Muscle layer of colon (tissue), 2 donors: ENCODE measurements around the gene SKOR2.

Experiments used
- H3K27ac ChIP-seq: one replicate; pipeline ENCODE4 v1.7.0; 2013; ENCODE audit warnings: low read depth, mild to moderate bottlenecking, low read length, moderate library complexity
- H3K27me3 ChIP-seq, 2 donors: one replicate each; pipeline ENCODE4 v1.7.0; 2013; ENCODE audit warnings: low read length in 2 of 2, mild to moderate bottlenecking in 2 of 2; ENCODE audit not compliant: insufficient read depth in 2 of 2, control insufficient read depth in 1 of 2
- H3K36me3 ChIP-seq: one replicate; pipeline ENCODE4 v1.7.0; 2013; ENCODE audit warnings: mild to moderate bottlenecking, low read length; ENCODE audit not compliant: insufficient read depth
- H3K4me1 ChIP-seq: one replicate; pipeline ENCODE4 v1.7.0; 2013; ENCODE audit warnings: mild to moderate bottlenecking, low read length; ENCODE audit not compliant: insufficient read depth
- H3K4me3 ChIP-seq, 2 donors: one replicate each; pipeline ENCODE4 v1.7.0; 2013; ENCODE audit warnings: low read length in 2 of 2, low read depth in 1 of 2, mild to moderate bottlenecking in 1 of 2, moderate library complexity in 1 of 2
- H3K9ac ChIP-seq: one replicate; pipeline ENCODE4 v1.7.0; 2013; ENCODE audit warnings: low read length
- H3K9me3 ChIP-seq: one replicate; pipeline ENCODE4 v1.7.0; 2013; ENCODE audit warnings: mild to moderate bottlenecking, low read length
- donor health status: abdominal sarcoma.
- donor health status: Adenocarcinoma of cecum.

Gene SKOR2

DNA sequence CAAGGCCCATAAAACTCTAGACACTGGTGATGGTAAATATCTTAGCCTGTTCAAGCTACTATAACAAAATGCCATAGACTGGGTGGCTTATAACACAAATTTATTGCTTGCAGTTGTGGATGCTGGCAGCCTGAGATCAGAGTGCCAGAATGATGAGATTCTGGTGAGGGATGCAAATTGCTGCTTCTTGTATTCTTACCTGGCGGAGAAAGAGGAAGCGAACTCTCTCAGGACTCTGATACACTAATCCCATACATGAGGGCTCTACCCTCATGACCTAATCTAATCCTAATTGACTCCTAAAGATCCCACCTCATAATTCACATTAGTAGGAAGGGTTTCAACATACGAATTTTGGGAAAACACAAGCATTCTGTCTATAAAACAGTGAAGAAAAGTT, 70.7 kb downstream of the SKOR2 start:
- H3K27ac ChIP-seq = no peak overlapping the region
- no peaks in the 10 kb centered on the region for H3K36me3 ChIP-seq
- no peaks in the 10 kb centered on the region for H3K27me3 ChIP-seq
- no peak overlapping the region for H3K4me3 ChIP-seq
- H3K9me3 ChIP-seq = no peaks in the 10 kb centered on the region
- H3K9ac ChIP-seq = no peak overlapping the region
- no peaks in the 10 kb centered on the region for H3K4me1 ChIP-seq

GRCh38 chr18:47179520-47179919, 71.9 kb downstream of the SKOR2 start:
- Histone ChIP-seq H3K4me1 (peaks cover 8% of the 10 kb centered on the region), H3K9me3 (no peaks in the 10 kb centered on the region), H3K36me3 (no peaks in the 10 kb centered on the region), H3K9ac (no peak overlapping the region), H3K27me3 (no peaks in the 10 kb centered on the region), H3K27ac (no peak overlapping the region), H3K4me3 (no peak overlapping the region)

- H3K36me3 ChIP-seq = no peaks in the 10 kb centered on the region
- no peaks in the 10 kb centered on the region for H3K9me3 ChIP-seq
- H3K4me3 ChIP-seq = peak within 1 kb of the TSS; percentile 92 to 99
- H3K4me1 ChIP-seq = peaks cover 19% of the 10 kb centered on the region
- H3K9ac ChIP-seq = peak within 1 kb of the TSS; percentile 62
- peak within 1 kb of the TSS; percentile 90 for H3K27ac ChIP-seq
- H3K27me3 ChIP-seq = no peaks in the 10 kb centered on the region
Observed at GRCh38 chr18:47175898-47176575, 75.4 kb downstream of the SKOR2 start, which contains the start of gene IER3IP1. Gene IER3IP1, minus strand, starts transcription at chr18:47176364. Its CDS starts 87 bp downstream, at chr18:47176277.

GRCh38 chr18:47175283-47175897, 76.1 kb downstream of the SKOR2 start:
- H3K9ac ChIP-seq = peak overlapping the region; percentile 62

GRCh38 chr18:47174545-47175116, 76.8 kb downstream of the SKOR2 start:
- no peaks in the 10 kb centered on the region for H3K9me3 ChIP-seq
- peak overlapping the region; percentile 62 for H3K9ac ChIP-seq
- peak overlapping the region in 1 of 2 donors; percentile 92 for H3K4me3 ChIP-seq
- no peak overlapping the region for H3K27ac ChIP-seq
- H3K36me3 ChIP-seq = no peaks in the 10 kb centered on the region
- peaks cover 19% of the 10 kb centered on the region for H3K4me1 ChIP-seq
- no peaks in the 10 kb centered on the region for H3K27me3 ChIP-seq

More at GRCh38 chr18:47175283-47175897, 76.1 kb downstream of the SKOR2 start:
- no peaks in the 10 kb centered on the region for H3K36me3 ChIP-seq
- no peaks in the 10 kb centered on the region for H3K9me3 ChIP-seq
- no peaks in the 10 kb centered on the region for H3K27me3 ChIP-seq
- H3K4me1 ChIP-seq = peaks cover 19% of the 10 kb centered on the region
- H3K27ac ChIP-seq = peak overlapping the region; percentile 90
- H3K4me3 ChIP-seq = peak overlapping the region; percentile 92 to 99

GRCh38 chr18:47172476-47172875, 79.0 kb downstream of the SKOR2 start:
- Histone ChIP-seq H3K36me3 (no peaks in the 10 kb centered on the region), H3K4me3 (no peak overlapping the region), H3K27me3 (no peaks in the 10 kb centered on the region), H3K27ac (no peak overlapping the region), H3K9me3 (no peaks in the 10 kb centered on the region), H3K9ac (no peak overlapping the region), H3K4me1 (peaks cover 19% of the 10 kb centered on the region)

DNA sequence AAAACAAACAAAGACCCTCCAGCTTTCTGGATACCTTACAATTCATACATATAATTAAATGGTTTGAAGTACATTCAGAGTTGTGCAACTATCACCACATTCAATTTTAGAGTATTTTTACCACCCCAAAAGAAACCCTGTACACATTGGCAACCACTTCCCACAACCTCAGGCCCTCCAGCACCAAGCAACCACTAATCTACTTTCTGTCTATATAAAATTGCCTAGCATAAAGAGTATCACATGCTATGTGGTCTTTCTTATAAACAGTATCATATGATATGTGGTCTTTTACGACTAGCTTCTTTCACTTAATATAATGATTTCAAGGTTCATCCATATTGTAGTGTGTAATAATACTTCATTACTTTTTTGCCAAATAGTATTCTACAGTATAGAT, 82.5 kb downstream of the SKOR2 start:
- peaks cover 5% of the 10 kb centered on the region for H3K4me1 ChIP-seq
- no peak overlapping the region for H3K4me3 ChIP-seq
- no peaks in the 10 kb centered on the region for H3K27me3 ChIP-seq
- H3K9me3 ChIP-seq = no peaks in the 10 kb centered on the region
- H3K36me3 ChIP-seq = peaks cover 4% of the 10 kb centered on the region
- H3K27ac ChIP-seq = no peak overlapping the region
- H3K9ac ChIP-seq = no peak overlapping the region

GRCh38 chr18:47168509-47168908, 83.0 kb downstream of the SKOR2 start:
- peaks cover 1% of the 10 kb centered on the region for H3K4me1 ChIP-seq
- no peak overlapping the region for H3K4me3 ChIP-seq
- no peaks in the 10 kb centered on the region for H3K27me3 ChIP-seq
- no peak overlapping the region for H3K27ac ChIP-seq
- H3K9me3 ChIP-seq = no peaks in the 10 kb centered on the region
- H3K9ac ChIP-seq = no peak overlapping the region
- peaks cover 4% of the 10 kb centered on the region for H3K36me3 ChIP-seq

GRCh38 chr18:47166294-47166693, 85.2 kb downstream of the SKOR2 start:
- Histone ChIP-seq H3K4me3 (no peak overlapping the region), H3K36me3 (peaks cover 4% of the 10 kb centered on the region), H3K27ac (no peak overlapping the region), H3K27me3 (no peaks in the 10 kb centered on the region), H3K9me3 (no peaks in the 10 kb centered on the region), H3K9ac (no peak overlapping the region), H3K4me1 (no peaks in the 10 kb centered on the region)

GRCh38 chr18:47163241-47163640, 88.2 kb downstream of the SKOR2 start:
- H3K27me3 ChIP-seq = no peaks in the 10 kb centered on the region
- no peak overlapping the region for H3K9ac ChIP-seq
- no peaks in the 10 kb centered on the region for H3K4me1 ChIP-seq
- no peaks in the 10 kb centered on the region for H3K9me3 ChIP-seq
- H3K27ac ChIP-seq = no peak overlapping the region
- H3K4me3 ChIP-seq = no peak overlapping the region
- H3K36me3 ChIP-seq = peaks cover 4% of the 10 kb centered on the region

- Histone ChIP-seq H3K4me3 (no peak overlapping the region), H3K9ac (no peak overlapping the region), H3K36me3 (peaks cover 6% of the 10 kb centered on the region), H3K9me3 (no peaks in the 10 kb centered on the region), H3K27me3 (no peaks in the 10 kb centered on the region), H3K4me1 (no peaks in the 10 kb centered on the region), H3K27ac (no peak overlapping the region)
Observed at GRCh38 chr18:47160256-47160655, 91.2 kb downstream of the SKOR2 start.
